GM12891 (cell line): ENCODE results near the gene MAPK14.

Experiments used
- DNase-seq: peaks from one replicate; pipeline ENCODE4 v3.0.0; 2011; ENCODE audit warnings: low spot score; ENCODE audit not compliant: insufficient read length
- FAIRE-seq: peaks from 2 replicates; lab custom pipeline; 2011; peaks lifted over from hg19 to GRCh38; lab: Jason Lieb, UNC
- PAX5 ChIP-seq: IDR thresholded peaks from 2 replicates; pipeline ENCODE4 v1.6.1; 2011; ENCODE audit warnings: low read length, moderate library complexity, mild to moderate bottlenecking; ENCODE audit not compliant: insufficient read depth, severe bottlenecking
- POLR2A ChIP-seq: IDR thresholded peaks from 2 replicates; pipeline ENCODE4 v1.6.1; 2011; ENCODE audit warnings: low read depth, low read length, control low read depth
- POLR2AphosphoS5 ChIP-seq: IDR thresholded peaks from 2 replicates; pipeline ENCODE4 v1.6.1; 2011; ENCODE audit warnings: low read depth, low read length, control low read depth
- POU2F2 ChIP-seq: IDR thresholded peaks from 2 replicates; pipeline ENCODE4 v1.6.1; 2011; ENCODE audit warnings: low read depth, mild to moderate bottlenecking, control low read depth, low read length, moderate library complexity
- SPI1 ChIP-seq: IDR thresholded peaks from 2 replicates; pipeline ENCODE4 v1.6.1; 2011; ENCODE audit warnings: low read depth, low read length, control low read depth
- TAF1 ChIP-seq: IDR thresholded peaks from 2 replicates; pipeline ENCODE4 v1.6.1; 2011; ENCODE audit warnings: low read depth, low read length, control low read depth

MAPK14 gene

GRCh38 chr6:36160147-36160760 is 132.6 kb downstream of the MAPK14 start:
- no peak for DNase-seq
- no peak for TF ChIP-seq PAX5
- no peak for TF ChIP-seq POLR2AphosphoS5
- no peak for TF ChIP-seq POLR2A
- TF ChIP-seq TAF1 = no peak
- TF ChIP-seq SPI1 = no peak
- TF ChIP-seq POU2F2 = no peak
- no peak for FAIRE-seq
